Adrenal gland (tissue), 5 donors: ENCODE results near the gene NIPBL.

ENCODE experiments used
- POLR2A ChIP-seq, 2 donors: fragments of 450-650 bp; IDR thresholded peaks; one replicate each; pipeline ENCODE4 v1.6.1; 2017; ENCODE audit warnings: antibody characterized with exemption in 2 of 2, mild to moderate bottlenecking in 2 of 2, moderate library complexity in 1 of 2
- TF ChIP-seq, protein P1 (sequence below), 6 experiments: fragments of 450-650 bp in 4 of 6; fragments of 200-600 bp in 2 of 6; sonication (generic) in 1 of 6; IDR thresholded peaks; 1 replicate in 5 of 6; 2 replicates in 1 of 6; pipeline versions ENCODE4 v1.5.1 to v1.8.0; 2016 to 2021; ENCODE audit warnings: antibody characterized with exemption in 6 of 6, mild to moderate bottlenecking in 2 of 6, moderate library complexity in 1 of 6
- donor health status: DM: no; HTN: no; CAD: no.

DNA sequence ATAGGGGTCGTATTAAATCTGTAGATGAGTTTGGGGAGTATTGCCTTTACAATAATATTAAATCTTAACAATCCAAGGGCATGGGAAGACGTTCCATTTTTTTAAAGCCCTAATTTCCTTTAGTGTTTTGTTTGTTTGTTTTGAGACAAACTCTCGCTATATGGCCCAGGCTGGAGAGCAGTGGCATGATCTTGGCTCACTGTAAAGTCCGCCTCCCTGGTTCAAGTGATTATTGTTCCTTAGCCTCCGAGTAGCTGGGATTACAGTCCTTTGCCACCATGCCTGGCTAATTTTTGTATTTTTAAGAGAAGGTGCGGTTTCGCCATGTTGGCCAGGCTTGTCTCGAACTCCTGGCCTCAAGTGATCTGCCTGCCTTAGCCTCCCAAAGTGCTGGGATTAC, 19.9 kb downstream of the NIPBL start:
- TF ChIP-seq, protein P1, sequence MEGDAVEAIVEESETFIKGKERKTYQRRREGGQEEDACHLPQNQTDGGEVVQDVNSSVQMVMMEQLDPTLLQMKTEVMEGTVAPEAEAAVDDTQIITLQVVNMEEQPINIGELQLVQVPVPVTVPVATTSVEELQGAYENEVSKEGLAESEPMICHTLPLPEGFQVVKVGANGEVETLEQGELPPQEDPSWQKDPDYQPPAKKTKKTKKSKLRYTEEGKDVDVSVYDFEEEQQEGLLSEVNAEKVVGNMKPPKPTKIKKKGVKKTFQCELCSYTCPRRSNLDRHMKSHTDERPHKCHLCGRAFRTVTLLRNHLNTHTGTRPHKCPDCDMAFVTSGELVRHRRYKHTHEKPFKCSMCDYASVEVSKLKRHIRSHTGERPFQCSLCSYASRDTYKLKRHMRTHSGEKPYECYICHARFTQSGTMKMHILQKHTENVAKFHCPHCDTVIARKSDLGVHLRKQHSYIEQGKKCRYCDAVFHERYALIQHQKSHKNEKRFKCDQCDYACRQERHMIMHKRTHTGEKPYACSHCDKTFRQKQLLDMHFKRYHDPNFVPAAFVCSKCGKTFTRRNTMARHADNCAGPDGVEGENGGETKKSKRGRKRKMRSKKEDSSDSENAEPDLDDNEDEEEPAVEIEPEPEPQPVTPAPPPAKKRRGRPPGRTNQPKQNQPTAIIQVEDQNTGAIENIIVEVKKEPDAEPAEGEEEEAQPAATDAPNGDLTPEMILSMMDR (IDR thresholded peaks at IDR 0.05), result no peak
- no peak for TF ChIP-seq POLR2A (IDR thresholded peaks at IDR 0.05)
